GM19455 (cell line): ENCODE results near the gene CPN1.
"Not testable (repeated sequence)": the region's sequence is repeated elsewhere in the genome, so short reads cannot be mapped to it uniquely, and the experiment has no call there.

Source experiments
- ATAC-seq: cut with Tn5 transposase; IDR thresholded peaks from one replicate; pipeline ENCODE4 v1.9.1; 2021; ENCODE audit not compliant: unreplicated experiment

Gene CPN1

GRCh38 chr10:100081075-100082001 is at the start of gene CPN1:
Gene CPN1, minus strand, starts transcription at chr10:100081869. Its CDS starts 244 bp downstream, at chr10:100081625.
- no peak for ATAC-seq

- no peak for ATAC-seq
Measured at GRCh38 chr10:100130831-100131230, 49.2 kb upstream of the CPN1 start.

- no peak for ATAC-seq
Measured at GRCh38 chr10:100129424-100129823, 47.8 kb upstream of the CPN1 start.

DNA sequence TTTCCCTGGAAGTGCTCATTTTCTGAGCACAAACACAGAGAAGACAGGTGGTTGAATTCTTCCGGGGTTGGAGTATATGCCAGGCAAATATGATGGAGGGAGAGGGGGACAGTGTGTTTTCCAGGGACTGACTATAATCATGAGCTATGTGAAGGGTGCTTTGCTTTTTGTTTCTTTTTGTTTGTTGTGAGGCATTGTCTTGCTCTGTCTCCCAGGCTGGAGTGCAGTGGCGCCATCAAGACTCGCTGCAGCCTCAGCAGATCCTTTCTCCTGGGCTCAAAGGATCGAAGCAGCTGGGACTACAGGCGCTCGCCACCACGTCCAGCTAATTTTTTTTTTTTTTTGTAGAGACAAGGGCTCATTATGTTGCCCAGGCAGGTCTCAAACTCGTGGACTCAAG is 47.3 kb upstream of the CPN1 start:
- ATAC-seq, result no peak

DNA sequence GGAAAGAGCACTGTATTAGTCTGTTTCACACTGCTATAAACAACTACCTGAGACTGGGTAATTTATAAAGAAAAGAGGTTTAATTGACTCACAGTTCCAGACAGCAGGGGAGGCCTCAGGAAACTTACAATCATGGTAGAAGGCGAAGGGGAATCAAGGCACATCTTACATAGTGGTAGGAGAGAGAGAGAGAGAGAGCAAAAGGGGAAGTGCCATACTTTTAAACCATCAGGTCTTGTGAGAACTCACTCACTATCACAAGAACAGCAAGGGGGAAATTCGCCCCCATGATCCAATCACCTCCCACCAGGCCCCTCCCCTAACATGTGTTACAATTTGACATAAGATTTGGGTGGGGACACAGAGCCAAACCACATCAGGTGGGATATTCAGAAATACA is 43.7 kb upstream of the CPN1 start:
- not testable (repeated sequence) for ATAC-seq

GRCh38 chr10:100124097-100124496 is 42.4 kb upstream of the CPN1 start:
- no peak for ATAC-seq

DNA sequence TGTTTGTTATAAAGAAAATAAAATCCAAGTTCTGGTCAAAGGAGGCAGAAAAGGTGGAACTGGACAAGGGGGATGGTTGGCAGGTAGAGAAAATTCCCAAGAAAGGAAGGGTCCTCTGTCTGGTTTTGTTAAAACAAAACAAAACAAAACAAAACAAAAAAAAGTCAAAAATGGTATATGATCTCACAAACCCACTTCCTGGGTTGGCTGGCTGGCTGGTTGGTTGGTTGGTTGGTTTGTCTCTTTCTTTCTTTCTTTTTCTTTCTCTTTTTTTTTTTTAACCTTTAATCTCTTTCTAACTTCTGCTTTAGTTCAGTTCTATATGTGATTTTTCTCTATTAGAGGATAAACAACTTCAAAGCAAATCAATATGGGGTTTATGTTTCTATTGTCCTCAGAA is 41.1 kb upstream of the CPN1 start:
- ATAC-seq, result no peak

- ATAC-seq, result no peak
Measured at GRCh38 chr10:100120550-100120949, 38.9 kb upstream of the CPN1 start.

DNA sequence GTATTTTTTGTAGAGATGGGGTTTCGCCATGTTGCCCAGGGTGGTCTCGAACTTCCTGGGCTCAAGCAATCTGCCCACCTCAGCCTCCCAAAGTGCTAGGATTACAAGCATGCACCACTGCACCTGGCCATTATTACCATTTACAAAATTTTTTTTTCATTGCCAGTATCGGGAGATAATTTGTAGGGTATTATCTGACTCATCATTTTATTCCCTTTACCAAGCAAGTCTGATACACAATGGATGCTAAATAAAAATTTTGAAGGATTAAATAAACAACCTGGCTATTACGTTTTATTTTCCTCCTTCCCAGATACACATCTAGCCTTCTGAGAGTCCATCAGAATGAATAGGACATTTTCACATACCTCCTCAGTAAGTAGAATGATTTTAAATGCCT is 38.1 kb upstream of the CPN1 start:
- no peak for ATAC-seq

DNA sequence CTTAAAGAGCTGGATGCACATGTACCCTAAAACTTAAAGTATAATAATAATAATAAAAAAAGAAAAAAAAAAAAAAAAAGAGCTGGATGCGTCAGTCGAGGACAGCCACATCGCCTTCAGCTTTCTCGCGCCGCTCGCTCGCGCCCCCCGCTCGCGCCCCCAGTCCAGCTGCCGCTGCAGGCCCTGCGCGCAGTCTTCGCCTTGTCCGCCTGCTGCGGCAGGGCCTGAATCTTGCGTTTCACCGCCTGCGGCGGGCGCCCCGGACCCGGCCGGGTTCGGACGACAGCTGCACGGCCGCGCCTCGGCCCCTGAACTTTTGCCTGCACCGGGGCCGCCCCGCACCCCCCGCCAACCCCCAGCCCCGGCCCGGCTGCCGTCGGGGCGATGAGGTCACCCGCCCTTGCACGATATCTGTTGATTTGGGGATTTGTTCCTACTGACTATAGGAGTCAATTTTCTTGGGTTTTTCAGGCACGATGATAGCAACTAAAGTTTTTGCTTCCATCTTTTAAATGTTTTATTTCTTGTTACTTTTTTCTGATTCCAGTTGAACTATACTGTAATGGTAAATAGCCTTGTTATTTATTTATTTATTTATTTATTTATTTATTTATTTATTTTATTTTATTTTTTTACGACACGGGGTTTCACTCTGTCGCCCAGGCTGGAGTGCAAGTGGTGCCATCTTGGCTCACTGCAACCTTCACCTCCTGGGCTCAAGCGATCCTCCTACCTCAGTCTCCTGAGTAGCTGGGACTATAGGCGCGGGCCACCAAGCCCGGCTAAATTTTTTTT is 33.5 kb upstream of the CPN1 start:
- ATAC-seq, result no peak

DNA sequence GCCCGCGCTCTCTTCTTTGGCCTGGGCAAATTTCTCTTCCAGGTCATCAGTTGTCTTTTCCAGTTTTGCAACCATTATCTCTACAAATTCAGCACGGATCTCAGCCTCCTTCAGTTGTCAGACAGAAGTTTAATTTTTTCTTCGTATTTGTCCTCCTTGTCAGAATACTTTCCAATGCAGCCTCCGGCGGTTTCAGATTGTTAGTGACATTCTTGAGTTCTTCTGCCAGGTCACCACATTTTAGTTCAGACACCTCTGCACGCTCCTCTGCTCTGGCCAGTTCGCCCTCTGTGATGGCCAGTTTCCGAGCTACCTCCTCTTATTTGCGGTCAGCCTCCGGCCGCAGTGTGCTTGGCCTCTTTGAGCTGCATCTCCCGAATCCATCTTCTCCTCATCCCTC is 32.8 kb upstream of the CPN1 start:
- ATAC-seq, result no peak

GRCh38 chr10:100109670-100110069 is 28.0 kb upstream of the CPN1 start:
- ATAC-seq, result no peak

DNA sequence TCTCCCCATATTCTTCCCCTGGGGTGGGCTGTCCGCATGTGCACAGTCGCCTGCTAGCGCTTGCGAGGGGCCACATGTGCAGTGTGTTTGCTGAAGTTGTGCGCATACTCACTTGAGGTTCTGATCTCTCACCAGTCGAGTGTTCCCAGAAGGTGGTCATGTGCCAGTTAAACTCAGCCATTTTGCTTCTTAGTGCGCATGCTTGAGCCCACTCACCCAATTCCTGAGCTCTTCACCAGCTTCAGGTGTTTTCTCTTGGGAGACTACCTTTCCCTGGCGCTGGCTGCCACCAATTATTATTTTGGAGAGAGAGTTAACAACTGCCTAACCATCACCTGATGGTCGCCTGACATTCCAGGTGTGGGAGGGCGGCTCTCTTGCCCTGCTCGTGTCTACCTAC is 25.2 kb upstream of the CPN1 start:
- no peak for ATAC-seq

GRCh38 chr10:100104300-100104699 is 22.6 kb upstream of the CPN1 start:
- ATAC-seq, result no peak

- ATAC-seq, result no peak
Measured at GRCh38 chr10:100103581-100103980, 21.9 kb upstream of the CPN1 start.

- no peak for ATAC-seq
Measured at GRCh38 chr10:100101192-100102076, 19.8 kb upstream of the CPN1 start.

DNA sequence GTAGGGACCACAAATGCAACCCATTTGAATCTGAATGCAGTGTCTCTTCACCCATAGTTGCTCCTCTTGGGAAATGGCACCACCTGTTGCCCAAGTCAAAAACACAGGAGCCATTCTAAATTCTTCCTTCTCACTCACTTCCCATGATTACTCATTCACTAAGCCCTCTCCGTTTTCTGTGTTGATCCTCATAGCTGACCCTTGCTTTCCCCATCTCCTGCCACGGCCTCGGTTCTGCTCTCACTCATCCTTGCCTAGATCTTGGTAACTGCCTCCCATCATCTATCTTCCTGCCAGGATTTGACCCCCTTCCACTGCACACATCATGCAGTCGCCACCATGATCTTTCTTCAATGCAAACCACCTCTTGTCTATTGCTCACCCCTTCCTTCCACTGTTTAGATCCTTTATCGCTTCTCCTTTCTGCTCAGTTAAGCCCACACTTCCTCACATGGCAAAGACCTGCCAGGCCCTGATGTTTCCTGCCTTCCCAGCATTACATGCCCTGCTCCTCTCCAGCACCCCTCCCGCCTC is 19.0 kb upstream of the CPN1 start:
- no peak for ATAC-seq

DNA sequence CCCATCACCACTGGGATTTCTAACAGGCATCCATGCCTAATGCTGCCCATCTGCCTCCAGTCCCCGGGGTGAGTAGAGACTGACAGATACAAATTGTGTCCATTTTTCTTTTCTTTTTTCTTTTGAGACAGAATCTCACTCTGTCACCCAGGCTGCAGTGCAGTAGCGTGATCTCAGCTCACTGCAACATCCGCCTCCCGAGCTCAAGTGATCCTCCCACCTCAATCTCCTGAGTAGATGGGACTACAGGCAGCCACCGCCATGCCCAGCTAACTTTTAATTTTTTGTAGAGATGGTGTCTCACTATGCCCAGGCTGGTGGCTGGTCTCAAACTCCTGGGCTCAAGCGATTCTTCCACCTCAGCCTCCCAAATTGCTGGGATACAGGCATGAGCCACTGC is 7.6 kb upstream of the CPN1 start:
- no peak for ATAC-seq

DNA sequence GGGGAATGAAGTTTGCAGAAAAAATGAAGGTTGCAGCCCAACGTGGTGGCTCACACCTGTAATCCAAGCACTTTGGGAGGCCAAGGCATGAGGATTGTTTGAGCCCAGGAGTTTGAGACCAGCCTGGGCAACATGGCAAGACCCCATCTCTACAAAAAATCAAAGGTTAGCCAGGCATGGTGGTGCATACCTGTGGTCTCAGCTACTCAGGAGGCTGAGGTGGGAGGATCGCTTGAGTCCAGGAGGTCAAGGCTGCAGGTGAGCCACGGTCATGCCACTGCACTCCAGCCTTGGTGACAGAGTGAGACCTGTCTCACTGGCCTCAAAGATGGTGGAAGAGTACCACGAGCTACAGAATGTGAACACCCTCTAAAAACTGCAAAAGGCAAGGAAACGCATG is 5.0 kb upstream of the CPN1 start:
- ATAC-seq, result not testable (repeated sequence)

DNA sequence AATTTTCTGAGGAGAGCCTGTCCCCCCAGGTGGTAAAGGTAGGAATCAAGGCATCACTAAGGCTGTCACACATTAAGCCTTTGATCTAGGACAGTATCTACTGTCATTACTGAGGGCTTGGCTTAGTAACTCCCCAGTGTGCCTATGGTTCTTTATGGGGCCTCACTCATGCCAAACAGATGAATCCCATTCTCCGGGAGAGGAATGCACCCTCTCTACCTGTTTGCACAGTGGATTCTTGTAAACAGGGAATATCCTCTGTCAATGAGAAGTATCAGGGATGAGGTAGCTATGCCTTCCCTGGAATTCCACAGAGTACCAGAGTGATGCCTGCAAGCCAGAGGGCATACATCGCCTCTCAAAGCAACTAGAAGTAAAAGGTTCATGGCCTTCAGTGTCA is 3.9 kb upstream of the CPN1 start:
- ATAC-seq, result no peak

DNA sequence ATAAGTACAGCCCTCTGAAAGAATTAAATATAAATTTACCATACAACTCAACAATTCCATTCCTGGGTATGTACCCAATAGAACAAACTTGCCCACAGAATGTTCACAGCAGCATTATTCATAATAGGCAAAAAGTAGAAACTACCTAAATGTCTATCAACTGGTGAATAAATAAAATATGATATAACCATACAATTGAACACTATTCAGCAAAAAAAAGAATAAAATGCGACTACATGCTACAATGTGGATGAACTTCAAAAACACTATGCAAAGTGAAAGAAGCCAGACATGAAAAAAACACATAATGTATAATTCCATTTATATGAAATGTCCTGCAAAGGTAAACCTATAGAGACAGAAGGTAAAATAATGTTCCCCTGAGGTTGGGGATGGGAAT is 2.0 kb upstream of the CPN1 start:
- ATAC-seq, result no peak
